K562 (cell line): ENCODE results near the gene DNAJB1. TPM values are rescaled to one million over a fixed set of nuclear protein-coding genes. Genes with fewer than 3 reads are reported as not detected.
"Not testable (repeated sequence)": the region's sequence is repeated elsewhere in the genome, so short reads cannot be mapped to it uniquely, and the experiment has no call there.

ENCODE experiments used
- AFF1 ChIP-seq, 2 experiments: fragments of 450-650 bp; IDR thresholded peaks; 2 replicates each; pipeline ENCODE4 v1.6.1; 2018; ENCODE audit warnings: mild to moderate bottlenecking in 2 of 2, low read depth in 1 of 2; ENCODE audit not compliant: partially characterized antibody in 2 of 2
- ARID1B ChIP-seq: fragments of 450-650 bp; IDR thresholded peaks from 2 replicates; pipeline ENCODE4 v1.6.1; 2016; ENCODE audit warnings: antibody characterized with exemption, mild to moderate bottlenecking, inconsistent platforms
- ASH1L ChIP-seq: fragments of 450-650 bp; IDR thresholded peaks from 2 replicates; pipeline ENCODE4 v1.6.1; 2018; ENCODE audit warnings: borderline replicate concordance, mild to moderate bottlenecking, low read depth; ENCODE audit not compliant: partially characterized antibody
- ATF1 ChIP-seq, 2 experiments: fragments of 450-650 bp in 1 of 2; IDR thresholded peaks; 2 replicates each; pipeline ENCODE4 v1.6.1; 2016; ENCODE audit warnings: missing compliant biosample characterization in 1 of 2, missing genetic modification characterization in 1 of 2
- CBFB ChIP-seq: sonication (generic); formaldehyde crosslinking; IDR thresholded peaks from 2 replicates; pipeline ENCODE4 v1.4.0; 2020; ENCODE audit warnings: mild to moderate bottlenecking, missing genetic modification reagents
- CREM ChIP-seq: IDR thresholded peaks from 2 replicates; pipeline ENCODE4 v1.6.1; 2014; ENCODE audit warnings: antibody characterized with exemption, low read depth
- HDAC1 ChIP-seq, 2 experiments: fragments of 450-650 bp; IDR thresholded peaks; 2 replicates each; pipeline ENCODE4 v1.6.1; 2016 to 2017; ENCODE audit warnings: inconsistent platforms in 1 of 2, mild to moderate bottlenecking in 1 of 2, moderate library complexity in 1 of 2
- KLF13 ChIP-seq: fragments of 450-650 bp; IDR thresholded peaks from 2 replicates; pipeline ENCODE4 v1.6.1; 2016; ENCODE audit warnings: missing genetic modification characterization, low read depth, mild to moderate bottlenecking, missing compliant biosample characterization, moderate library complexity, borderline replicate concordance
- MNT ChIP-seq, 2 experiments: fragments of 450-650 bp; conservative IDR thresholded peaks; 2 replicates each; pipeline ENCODE4 v1.6.1; 2017; ENCODE audit warnings: mild to moderate bottlenecking in 2 of 2, moderate library complexity in 2 of 2
- NR2C1 ChIP-seq, 2 experiments: fragments of 450-650 bp; IDR thresholded peaks; 2 replicates each; pipeline ENCODE4 v1.6.1; 2017; ENCODE audit warnings: mild to moderate bottlenecking in 2 of 2, antibody characterized with exemption in 1 of 2, inconsistent platforms in 1 of 2, missing compliant biosample characterization in 1 of 2, missing genetic modification characterization in 1 of 2
- RAD21 ChIP-seq, 2 experiments: fragments of 250-450 bp in 1 of 2; fragments of 450-650 bp in 1 of 2; sonication (Bioruptor Pico) in 1 of 2; formaldehyde crosslinking in 1 of 2; IDR thresholded peaks in 1 of 2; conservative IDR thresholded peaks in 1 of 2; 2 replicates each; pipeline versions ENCODE4 v1.4.0 to v1.8.0; 2020 to 2022; ENCODE audit warnings: mild to moderate bottlenecking in 2 of 2, moderate library complexity in 1 of 2
- RCOR1 ChIP-seq, 2 experiments: IDR thresholded peaks; 2 replicates each; pipeline ENCODE4 v1.6.1; 2012; ENCODE audit warnings: low read depth in 2 of 2, low read length in 2 of 2, borderline replicate concordance in 1 of 2, improper control_type of control experiment in 1 of 2
- SIN3A ChIP-seq, 2 experiments: fragments of 150-350 bp in 1 of 2; IDR thresholded peaks; 2 replicates each; pipeline ENCODE4 v1.6.1; 2011 to 2016; ENCODE audit warnings: borderline replicate concordance in 2 of 2, low read depth in 2 of 2, low read length in 2 of 2, mild to moderate bottlenecking in 2 of 2, moderate library complexity in 2 of 2; ENCODE audit not compliant: control insufficient read depth in 1 of 2
- SMAD4 ChIP-seq: fragments of 250-450 bp; sonication (Bioruptor Pico); conservative IDR thresholded peaks from 2 replicates; pipeline ENCODE4 v1.8.0; 2021; ENCODE audit warnings: inconsistent platforms, mild to moderate bottlenecking, moderate library complexity
- SMARCA5 ChIP-seq: fragments of 450-650 bp; IDR thresholded peaks from 2 replicates; pipeline ENCODE4 v1.6.1; 2016
- XRCC5 ChIP-seq: fragments of 200-400 bp; formaldehyde crosslinking; IDR thresholded peaks from 2 replicates; pipeline ENCODE4 v1.6.1; 2017; ENCODE audit warnings: low read depth, mild to moderate bottlenecking, low read length
- ZKSCAN1 ChIP-seq: fragments of 150-350 bp; IDR thresholded peaks from 2 replicates; pipeline ENCODE4 v1.6.1; 2016; ENCODE audit warnings: low read depth, low read length
- polyA plus RNA-seq, 8 experiments: library from polyadenylated mRNA; depleted of rRNA in 4 of 8; stranded (reverse) in 5 of 8; unstranded in 3 of 8; fragments of >200 nt; fragmentation: Nextera tagmentation in 2 of 8; fragmentation: Illumina TruSeq in 1 of 8; extraction: Ambion mirVana in 2 of 8; extraction: Trizol in 1 of 8; gene quantifications; 2 replicates each; pipeline versions ENCODE4 v1.2.1 to v1.2.3, GENCODE V29; 2011 to 2014; ENCODE audit warnings: inconsistent platforms in 1 of 8, missing spikeins in 1 of 8
- total RNA-seq, 7 experiments: library from RNA; depleted of rRNA in 6 of 7; stranded (reverse); fragments of >200 nt in 6 of 7; fragmentation: Illumina TruSeq in 2 of 7; extraction: Trizol in 2 of 7; gene quantifications; 2 replicates each; pipeline versions ENCODE4 v1.2.1 to v1.2.3, GENCODE V29; 2011 to 2021; ENCODE audit warnings: low replicate concordance in 1 of 7

DNAJB1 gene
- total and polyA plus RNA-seq, 9 of the 15 experiments (the other 6 are each of a cell fraction or from before 2014, with no cell fraction given), result 13.2 to 113 (median 62.1) TPM

- TF ChIP-seq ZKSCAN1 (0 out of 2 replicates have a peak, but pooled peaks have one; percentile 33), CBFB (CRISPR knock-in tag) (0 out of 2 replicates have a peak, but pooled peaks have one; percentile 26), SMAD4 (CRISPR knock-in tag) (peak; percentile 18; the same call in 1 of the 2 replicates), HDAC1 (IDR thresholded peaks at IDR 0.05) (peak in 1 of 2 experiments; percentile 25; a peak in 2 of 4 replicates), AFF1 (IDR thresholded peaks at IDR 0.05; ENCODE audit: low read depth in 1 of 2, partially characterized antibody in 2 of 2) (peak in 1 of 2 experiments; percentile 26), RAD21 (CRISPR knock-in tag; conservative IDR thresholded peaks at IDR 0.05 in 1 of 2, IDR thresholded peaks at IDR 0.05 in 1 of 2) (peak; percentile 48 to 77), XRCC5 (0 out of 2 replicates have a peak, but pooled peaks have one; percentile 64), CREM (peak; percentile 49; the same call in 1 of the 2 replicates), RCOR1 (IDR thresholded peaks at IDR 0.05; ENCODE audit: borderline replicate concordance in 1 of 2, low read depth in 2 of 2, low read length in 2 of 2) (peak in 1 of 2 experiments; percentile 30; a peak in 1 of 4 replicates), SIN3A (IDR thresholded peaks at IDR 0.05; ENCODE audit: borderline replicate concordance in 2 of 2, control insufficient read depth in 1 of 2, low read depth in 2 of 2, low read length in 2 of 2) (peak in 1 of 2 experiments; percentile 71; a peak in 2 of 4 replicates), NR2C1 (IDR thresholded peaks at IDR 0.05) (0 out of 2 replicates have a peak, but pooled peaks have one; percentile 10), ASH1L (peak; percentile 22), ATF1 (tag; IDR thresholded peaks at IDR 0.05) (peak; percentile 32), MNT (conservative IDR thresholded peaks at IDR 0.05) (peak; percentile 26 to 61; a peak in 2 of 4 replicates), SMARCA5 (0 out of 2 replicates have a peak, but pooled peaks have one; percentile 34), ARID1B (peak; percentile 60), KLF13 (peak; percentile 55; the same call in 1 of the 2 replicates)
- TF ChIP-seq NR2C1 (tag; IDR thresholded peaks at IDR 0.05); ATF1 (CRISPR knock-in tag; IDR thresholded peaks at IDR 0.05): not testable (repeated sequence)
These were observed 33.2 kb upstream of the DNAJB1 start (continued) for GRCh38 chr19:14551134-14552005.
